Transverse colon (tissue), 4 donors: ENCODE measurements around the gene ZDHHC18. TPM values are rescaled to one million over a fixed set of nuclear protein-coding genes. Genes with fewer than 3 reads are reported as not detected.

ENCODE experiments used
- DNase-seq: peaks from one replicate; pipeline ENCODE4 v3.0.0-alpha.2; 2019
- H3K27ac ChIP-seq, 4 donors: fragments of 200-600 bp; sonication (generic); 2 replicates each; pipeline ENCODE4 v1.5.1; 2016 to 2018; ENCODE audit warnings: inconsistent platforms in 4 of 4
- H3K27me3 ChIP-seq: fragments of 200-600 bp; sonication (generic); 2 replicates; pipeline ENCODE4 v1.5.1; 2017; ENCODE audit warnings: inconsistent platforms
- H3K36me3 ChIP-seq, 4 donors: fragments of 200-600 bp; sonication (generic); 2 replicates each; pipeline ENCODE4 v1.5.1; 2017 to 2019; ENCODE audit warnings: inconsistent platforms in 4 of 4
- H3K4me1 ChIP-seq, 4 donors: fragments of 200-600 bp; sonication (generic); 2 replicates each; pipeline ENCODE4 v1.5.1; 2017 to 2020; ENCODE audit warnings: inconsistent platforms in 4 of 4
- H3K4me3 ChIP-seq, 4 donors: fragments of 200-600 bp; sonication (generic); 1 replicate in 1 of 4; 2 replicates in 3 of 4; pipeline versions ENCODE4 v1.5.1 to v1.6.1; 2017 to 2019; ENCODE audit warnings: inconsistent platforms in 4 of 4
- H3K9me3 ChIP-seq, 2 donors: fragments of 200-600 bp; sonication (generic); 2 replicates each; pipeline ENCODE4 v1.5.1; 2017 to 2019; ENCODE audit warnings: inconsistent platforms in 2 of 2
- EP300 ChIP-seq: sonication (generic); formaldehyde crosslinking; IDR thresholded peaks from one replicate; pipeline ENCODE4 v1.6.1; 2017; ENCODE audit warnings: antibody characterized with exemption, low read depth
- POLR2A ChIP-seq: fragments of 450-650 bp; IDR thresholded peaks from one replicate; pipeline ENCODE4 v1.6.1; 2016; ENCODE audit warnings: antibody characterized with exemption, mild to moderate bottlenecking, moderate library complexity
- POLR2AphosphoS5 ChIP-seq, 3 donors: sonication (generic); formaldehyde crosslinking; IDR thresholded peaks; one replicate each; pipeline ENCODE4 v1.6.1; 2016; ENCODE audit warnings: antibody characterized with exemption in 3 of 3
- WGBS, 2 donors: methylation state at CpG; one replicate each; pipeline ENCODE4 v1.1.5; 2018; ENCODE audit warnings: low coverage in 1 of 2; 5-methylcytosine and 5-hydroxymethylcytosine counted together
- in situ Hi-C, 4 donors: fragments of 200-750 bp; cut with MboI; loops; one replicate each; pipeline versions ENCODE4 v1.15.0 to v1.15.1; 2017; ENCODE audit warnings: low sequenced_read_pairs in 3 of 4, low pct_ligation_motif_present in 1 of 4, low pct_unique_long_range_greater_than_20kb in 1 of 4
- intact Hi-C: fragments of 100-400 bp; cut with DNase I; formaldehyde crosslinking; loops from one replicate; pipeline ENCODE4 v1.15.1; 2023; ENCODE audit warnings: low total_unique reads
- total RNA-seq, 4 donors: library from RNA; depleted of rRNA; stranded (reverse); fragments of >200 nt; gene quantifications; one replicate each; pipeline ENCODE4 v1.1.0, GENCODE V29; 2016
- TF ChIP-seq, protein P1 (sequence below), 5 experiments: fragments of 200-600 bp in 3 of 5; fragments of 450-650 bp in 2 of 5; sonication (generic) in 3 of 5; IDR thresholded peaks; 1 replicate in 2 of 5; 2 replicates in 3 of 5; pipeline ENCODE4 v1.5.1; 2016 to 2017; ENCODE audit warnings: antibody characterized with exemption in 5 of 5, inconsistent platforms in 3 of 5, mild to moderate bottlenecking in 2 of 5, moderate library complexity in 1 of 5

ZDHHC18 gene
- total RNA-seq, 4 donors from 2014 or later: 4.4 to 37.3 (median 28.0) TPM

DNA sequence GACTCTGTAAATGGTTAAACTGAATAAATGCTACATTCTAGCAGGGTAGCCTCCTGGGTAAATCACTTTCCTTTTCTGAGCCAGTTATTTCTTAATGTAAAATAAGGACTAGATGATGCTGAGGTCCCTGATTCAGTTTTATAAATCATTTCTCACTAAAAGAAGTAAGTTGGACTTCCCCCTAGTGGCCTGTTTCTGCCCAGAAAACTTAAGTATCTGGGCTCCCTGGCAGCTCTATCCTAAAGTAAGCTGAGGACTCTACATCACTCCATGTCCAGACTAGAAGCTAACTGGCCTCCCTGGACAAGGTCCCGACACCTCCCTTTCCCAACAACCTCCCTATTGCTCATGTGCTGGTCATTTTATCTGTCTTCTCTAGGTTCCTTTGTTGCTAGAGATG, 60.6 kb downstream of the ZDHHC18 start:
- H3K27me3 ChIP-seq: no peaks in the 10 kb centered on the region
- TF ChIP-seq POLR2A (no peak), EP300 (no peak)
- TF ChIP-seq, protein P1, sequence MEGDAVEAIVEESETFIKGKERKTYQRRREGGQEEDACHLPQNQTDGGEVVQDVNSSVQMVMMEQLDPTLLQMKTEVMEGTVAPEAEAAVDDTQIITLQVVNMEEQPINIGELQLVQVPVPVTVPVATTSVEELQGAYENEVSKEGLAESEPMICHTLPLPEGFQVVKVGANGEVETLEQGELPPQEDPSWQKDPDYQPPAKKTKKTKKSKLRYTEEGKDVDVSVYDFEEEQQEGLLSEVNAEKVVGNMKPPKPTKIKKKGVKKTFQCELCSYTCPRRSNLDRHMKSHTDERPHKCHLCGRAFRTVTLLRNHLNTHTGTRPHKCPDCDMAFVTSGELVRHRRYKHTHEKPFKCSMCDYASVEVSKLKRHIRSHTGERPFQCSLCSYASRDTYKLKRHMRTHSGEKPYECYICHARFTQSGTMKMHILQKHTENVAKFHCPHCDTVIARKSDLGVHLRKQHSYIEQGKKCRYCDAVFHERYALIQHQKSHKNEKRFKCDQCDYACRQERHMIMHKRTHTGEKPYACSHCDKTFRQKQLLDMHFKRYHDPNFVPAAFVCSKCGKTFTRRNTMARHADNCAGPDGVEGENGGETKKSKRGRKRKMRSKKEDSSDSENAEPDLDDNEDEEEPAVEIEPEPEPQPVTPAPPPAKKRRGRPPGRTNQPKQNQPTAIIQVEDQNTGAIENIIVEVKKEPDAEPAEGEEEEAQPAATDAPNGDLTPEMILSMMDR (IDR thresholded peaks at IDR 0.05): peak; percentile 0 to 45 (median 36)
- peaks cover 5 to 23% (median 17%) of the 10 kb centered on the region in 4 donors for H3K4me1 ChIP-seq
- H3K27ac ChIP-seq: no peak overlapping the region
- no peak for DNase-seq
- H3K9me3 ChIP-seq: no peaks in the 10 kb centered on the region
- intact Hi-C loops (no loop called here), in situ Hi-C loops (loop anchor here in 1 of 4 donors (25.0 kb wide), 1 partner anchor 300 kb away; no protein-coding TSS in a partner anchor)
- peaks cover 0 to 49% (median 24%) of the 10 kb centered on the region in 4 donors for H3K36me3 ChIP-seq
- WGBS, 2 donors: 92% methylated on average over 1 of the region's 1 CpG; no CpG with 5 or more reads in 1 of the 2 donors
- no peak overlapping the region for H3K4me3 ChIP-seq

DNA sequence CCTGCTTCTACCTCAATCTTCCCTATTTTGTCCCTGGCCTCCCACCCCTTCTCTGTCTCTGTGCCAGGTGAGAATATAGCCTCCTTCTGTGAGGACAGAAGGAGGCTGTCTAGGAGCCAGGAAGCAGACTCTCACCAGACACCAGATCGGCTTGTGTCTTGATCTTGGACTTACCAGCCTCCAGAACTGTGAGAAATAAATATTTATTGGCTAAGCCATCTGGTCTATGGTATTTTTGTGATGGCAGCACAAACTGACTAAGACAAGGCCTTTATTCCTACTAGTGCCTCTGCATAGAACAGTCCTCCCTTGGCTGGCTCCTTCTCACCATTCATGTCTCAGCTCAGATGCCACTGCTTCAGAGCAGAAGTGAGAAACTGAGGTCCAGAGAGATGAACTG, 61.7 kb downstream of the ZDHHC18 start:
- H3K9me3 ChIP-seq: no peaks in the 10 kb centered on the region
- TF ChIP-seq EP300 (no peak), POLR2AphosphoS5 (IDR thresholded peaks at IDR 0.05) (no peak), POLR2A (no peak)
- TF ChIP-seq, protein P1 (IDR thresholded peaks at IDR 0.05): no peak

DNA sequence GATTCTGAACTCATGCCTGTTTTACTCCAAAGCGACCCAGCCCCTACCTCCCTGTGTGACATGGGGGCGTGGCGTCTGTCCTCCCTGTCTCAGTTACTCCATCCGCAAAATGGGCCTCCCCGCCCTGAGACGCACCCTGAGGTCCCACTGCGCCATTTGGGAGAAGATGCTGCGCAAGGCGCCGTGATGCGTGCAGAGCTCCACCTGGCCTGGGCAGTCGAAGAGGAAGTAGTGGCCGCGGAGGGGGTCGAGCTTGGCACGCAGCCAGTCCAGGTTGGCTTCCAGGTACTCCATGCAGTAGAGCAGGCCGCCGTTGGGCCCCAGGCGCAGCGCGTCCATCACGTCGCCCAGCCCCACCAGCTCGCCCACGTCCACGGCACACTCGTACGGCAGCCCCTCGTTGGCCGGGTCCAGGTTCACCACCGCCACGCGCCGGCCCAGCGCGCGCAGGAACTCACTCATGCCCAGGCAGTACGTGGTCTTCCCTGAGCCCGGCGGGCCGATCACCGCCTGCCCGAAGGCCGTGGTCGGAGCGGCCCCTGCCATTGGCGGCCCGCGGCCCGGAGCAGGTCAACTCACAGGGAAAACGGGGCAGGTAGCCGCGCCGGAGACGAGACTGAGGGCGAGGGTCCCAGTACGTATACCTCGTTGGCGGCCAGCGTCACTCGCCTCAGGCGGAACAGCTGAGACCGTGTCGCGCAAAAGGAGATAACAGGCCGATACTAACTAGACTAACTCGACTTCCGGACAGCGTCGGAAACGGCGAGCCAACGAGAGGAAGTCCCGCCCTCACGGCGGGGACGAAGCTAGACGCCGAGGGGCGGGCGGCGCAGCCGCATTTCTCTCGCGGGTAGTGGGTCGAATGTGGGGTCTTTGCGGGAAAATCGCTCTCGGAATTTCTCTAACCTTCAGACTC, 63.3 kb downstream of the ZDHHC18 start, which contains the start of gene GPN2:
GPN2 (minus strand) TSS at position 733 of the 916 bp plus-strand sequence; CDS start at position 546, 187 bp downstream.
- intact Hi-C loops (no loop called here), in situ Hi-C loops (loop anchor here in 1 of 4 donors (25.0 kb wide), 1 partner anchor 303 kb away; no protein-coding TSS in a partner anchor)
- peak within 1 kb of the TSS; percentile 91 to 98 (median 94) for H3K27ac ChIP-seq
- H3K27me3 ChIP-seq: no peaks in the 10 kb centered on the region
- H3K4me3 ChIP-seq: peak within 1 kb of the TSS; percentile 63 to 99 (median 80)
- TF ChIP-seq, protein P1 (IDR thresholded peaks at IDR 0.05): no peak
- TF ChIP-seq POLR2A: peak; percentile 88
- no peak for TF ChIP-seq EP300
- peak; percentile 80 to 96 (median 96) for TF ChIP-seq POLR2AphosphoS5 (IDR thresholded peaks at IDR 0.05)
- peak; percentile 82 for DNase-seq
- peaks cover 5 to 23% (median 17%) of the 10 kb centered on the region in 4 donors for H3K4me1 ChIP-seq
- H3K36me3 ChIP-seq: peaks cover 0 to 37% (median 13%) of the 10 kb centered on the region in 4 donors
- WGBS, 2 donors: 1 to 3% methylated on average over 7 to 86 of the region's 89 CpGs
- H3K9me3 ChIP-seq: no peaks in the 10 kb centered on the region

More for the DNA sequence above, 61.7 kb downstream of the ZDHHC18 start:
- Histone ChIP-seq H3K27ac (no peak overlapping the region), H3K4me1 (peaks cover 5 to 23% (median 17%) of the 10 kb centered on the region in 4 donors), H3K4me3 (no peak overlapping the region), H3K27me3 (no peaks in the 10 kb centered on the region), H3K36me3 (peaks cover 0 to 48% (median 21%) of the 10 kb centered on the region in 4 donors)
- in situ Hi-C loops: loop anchor here in 1 of 4 donors (25.0 kb wide), 1 partner anchor 301 kb away; no protein-coding TSS in a partner anchor
- intact Hi-C loops: no loop called here
- DNase-seq: no peak
- WGBS, 2 donors: 73% methylated on average over 1 of the region's 1 CpG; no CpG with 5 or more reads in 1 of the 2 donors

DNA sequence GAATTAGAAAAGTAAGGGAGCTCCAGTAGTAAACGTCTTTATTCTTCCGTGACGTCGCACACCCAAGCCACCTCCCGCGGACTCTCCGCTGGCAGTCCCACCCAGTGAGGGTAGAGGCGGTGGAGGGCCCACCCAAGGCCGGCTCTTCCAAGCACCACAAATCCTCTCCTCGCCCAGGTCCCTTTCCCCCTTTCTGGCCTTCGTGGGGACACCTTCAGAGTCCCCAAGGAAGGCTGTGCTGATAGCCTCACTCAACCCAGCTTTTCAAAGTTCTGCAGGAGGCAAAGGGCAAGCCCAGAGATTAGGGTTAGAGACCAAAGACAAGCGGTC, 63.9 kb downstream of the ZDHHC18 start:
- Histone ChIP-seq H3K4me1 (peaks cover 5 to 23% (median 17%) of the 10 kb centered on the region in 4 donors), H3K27ac (peak overlapping the region; percentile 91 to 98 (median 94)), H3K27me3 (no peaks in the 10 kb centered on the region), H3K36me3 (peaks cover 0 to 33% (median 10%) of the 10 kb centered on the region in 4 donors), H3K4me3 (peak overlapping the region; percentile 63 to 99 (median 80)), H3K9me3 (no peaks in the 10 kb centered on the region)
- TF ChIP-seq POLR2AphosphoS5 (IDR thresholded peaks at IDR 0.05) (no peak), POLR2A (peak; percentile 44)
- TF ChIP-seq, protein P1 (IDR thresholded peaks at IDR 0.05): no peak
- intact Hi-C loops (no loop called here), in situ Hi-C loops (loop anchor here in 1 of 4 donors (25.0 kb wide), 1 partner anchor 303 kb away; no protein-coding TSS in a partner anchor)
- DNase-seq: no peak
- WGBS, 2 donors: 3% methylated on average over 12 of the region's 12 CpGs; no CpG with 5 or more reads in 1 of the 2 donors
